C4-2B (cell line): ENCODE data around the gene KCNK5.

Source experiments
- H3K27ac ChIP-seq: fragments of 450-650 bp; 2 replicates; pipeline ENCODE4 v1.5.1; 2017
- CTCF ChIP-seq: fragments of 450-650 bp; conservative IDR thresholded peaks from 2 replicates; pipeline ENCODE4 v1.5.1; 2017; ENCODE audit warnings: mild to moderate bottlenecking
- ZFX ChIP-seq: fragments of 450-650 bp; IDR thresholded peaks from 2 replicates; pipeline ENCODE4 v1.6.1; 2017

The KCNK5 gene

GRCh38 chr6:39228992-39229767 lies at the start of gene KCNK5:
KCNK5 (minus strand) TSS chr6:39229475; CDS start chr6:39229111, 364 bp downstream.
- peak within 1 kb of the TSS; percentile 57 for H3K27ac ChIP-seq
- TF ChIP-seq ZFX (no peak; the same call in 1 of the 2 replicates), CTCF (peak; percentile 94)

GRCh38 chr6:39276379-39276995 lies 47.2 kb upstream of the KCNK5 start:
- TF ChIP-seq CTCF (no peak), ZFX (no peak)
- H3K27ac ChIP-seq: no peak overlapping the region

GRCh38 chr6:39274903-39275302 lies 45.6 kb upstream of the KCNK5 start:
- TF ChIP-seq ZFX: no peak
- TF ChIP-seq CTCF: no peak
- H3K27ac ChIP-seq: no peak overlapping the region

- TF ChIP-seq ZFX (no peak), CTCF (no peak)
- no peak overlapping the region for H3K27ac ChIP-seq
Observed at GRCh38 chr6:39274471-39274870, 45.2 kb upstream of the KCNK5 start.

GRCh38 chr6:39273406-39273821 lies 44.1 kb upstream of the KCNK5 start:
- TF ChIP-seq CTCF (no peak), ZFX (no peak)
- H3K27ac ChIP-seq: no peak overlapping the region

- no peak overlapping the region for H3K27ac ChIP-seq
- no peak for TF ChIP-seq CTCF
- no peak for TF ChIP-seq ZFX
Observed at GRCh38 chr6:39269961-39270360, 40.7 kb upstream of the KCNK5 start.

GRCh38 chr6:39268721-39269120 lies 39.4 kb upstream of the KCNK5 start:
- TF ChIP-seq ZFX (no peak), CTCF (no peak)

More at GRCh38 chr6:39268721-39269120, 39.4 kb upstream of the KCNK5 start:
- H3K27ac ChIP-seq: no peak overlapping the region
